HG03045 (cell line): ENCODE measurements around the gene ZNF385A.
"Not testable (repeated sequence)": the region's sequence is repeated elsewhere in the genome, so short reads cannot be mapped to it uniquely, and the experiment has no call there.

Source experiments
- ATAC-seq: cut with Tn5 transposase; IDR thresholded peaks from one replicate; pipeline ENCODE4 v1.9.1; 2021; ENCODE audit warnings: mild to moderate bottlenecking, moderate library complexity; ENCODE audit not compliant: unreplicated experiment

ZNF385A gene

DNA sequence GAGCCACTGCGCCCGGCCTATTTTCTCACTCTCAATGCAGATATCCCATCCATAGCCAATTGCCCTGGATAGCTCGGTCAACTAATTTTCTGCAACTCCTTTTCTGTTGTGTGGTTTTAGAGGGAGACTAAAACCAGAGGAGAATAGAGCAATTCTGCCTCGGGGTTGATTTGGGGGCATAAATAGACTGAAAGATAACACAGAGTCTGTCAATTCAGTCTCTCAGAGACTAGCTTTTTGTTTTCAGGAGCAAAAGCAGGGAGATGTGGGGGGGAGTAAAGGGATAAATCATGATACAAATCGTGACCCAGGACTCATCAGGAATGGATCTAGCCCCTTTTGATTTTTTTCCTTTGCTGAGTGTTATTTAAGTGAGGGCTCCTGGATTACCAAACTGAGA, 53.1 kb downstream of the ZNF385A start:
- ATAC-seq, result no peak

DNA sequence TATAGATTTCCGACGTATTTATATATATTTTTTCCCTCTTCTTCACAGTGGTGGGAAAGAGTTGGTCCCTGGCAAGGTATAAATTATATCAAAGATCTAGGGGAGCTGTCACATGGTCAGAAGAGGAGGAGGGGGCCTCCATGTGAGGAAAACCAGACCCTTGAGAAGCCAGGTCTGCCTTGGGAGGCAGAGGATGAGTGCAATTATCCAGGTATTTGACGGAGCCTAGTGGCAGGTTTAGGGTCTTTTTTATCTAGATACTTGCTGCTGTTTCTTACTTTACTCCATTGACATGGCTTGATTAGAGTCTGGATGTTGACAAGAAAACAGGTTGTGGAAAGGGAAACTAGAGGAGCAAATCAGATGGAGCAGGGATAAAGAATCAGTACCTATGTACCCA, 54.1 kb downstream of the ZNF385A start:
- no peak for ATAC-seq

DNA sequence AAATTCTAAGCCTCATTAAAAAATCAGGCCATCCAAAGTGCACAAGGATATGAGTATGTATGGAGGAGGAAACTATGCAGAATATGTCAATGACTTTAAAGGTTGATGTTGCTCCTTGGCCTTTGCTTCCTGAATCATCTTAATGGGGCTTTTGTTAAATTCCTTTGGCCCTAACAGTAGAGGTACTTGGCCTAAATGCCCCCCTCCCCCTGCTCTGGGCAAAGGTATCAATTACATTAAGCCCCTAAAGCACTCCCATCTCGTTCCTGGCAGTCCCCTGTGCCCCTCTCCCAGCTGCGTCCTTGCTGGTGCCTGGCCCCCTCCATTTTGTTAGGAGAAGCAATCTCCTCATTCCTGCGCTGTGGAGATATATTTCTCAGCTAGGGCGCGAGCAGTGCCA, 54.8 kb downstream of the ZNF385A start:
- no peak for ATAC-seq

DNA sequence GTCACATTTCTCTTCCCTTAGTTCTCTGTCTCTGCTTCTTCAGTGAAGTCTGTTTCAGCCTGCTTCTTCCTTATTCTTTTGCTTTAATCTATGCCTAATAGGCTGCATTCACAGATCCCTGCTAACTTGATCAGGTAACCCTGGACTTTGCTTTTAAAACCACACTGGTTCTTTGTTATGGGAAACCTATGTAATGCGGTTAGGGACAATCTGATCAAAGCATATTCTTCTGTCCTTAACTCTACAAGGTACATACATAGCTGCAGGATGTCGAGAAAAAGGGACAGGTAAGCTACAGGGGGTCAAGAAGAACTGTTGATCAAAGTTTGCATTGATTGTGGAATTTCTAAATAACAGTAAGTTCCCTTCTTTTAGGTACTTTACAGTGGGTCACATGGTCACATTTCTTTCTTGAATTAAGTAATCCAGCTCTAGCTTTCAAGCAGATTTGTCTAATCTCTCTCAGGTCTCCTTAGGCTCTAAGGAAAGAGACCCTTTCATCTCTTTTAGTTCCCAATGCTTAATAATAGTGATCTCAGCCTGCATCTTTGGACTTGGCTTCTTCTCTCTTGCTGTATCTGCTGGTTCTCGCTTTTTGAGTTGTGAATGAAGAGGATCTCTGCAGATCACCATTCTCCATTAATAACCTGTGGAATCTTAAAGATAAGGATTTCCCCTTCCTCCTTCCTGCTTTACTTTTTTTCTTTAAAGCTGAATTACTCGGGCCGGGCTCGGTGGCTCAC, 55.8 kb downstream of the ZNF385A start:
- no peak for ATAC-seq

DNA sequence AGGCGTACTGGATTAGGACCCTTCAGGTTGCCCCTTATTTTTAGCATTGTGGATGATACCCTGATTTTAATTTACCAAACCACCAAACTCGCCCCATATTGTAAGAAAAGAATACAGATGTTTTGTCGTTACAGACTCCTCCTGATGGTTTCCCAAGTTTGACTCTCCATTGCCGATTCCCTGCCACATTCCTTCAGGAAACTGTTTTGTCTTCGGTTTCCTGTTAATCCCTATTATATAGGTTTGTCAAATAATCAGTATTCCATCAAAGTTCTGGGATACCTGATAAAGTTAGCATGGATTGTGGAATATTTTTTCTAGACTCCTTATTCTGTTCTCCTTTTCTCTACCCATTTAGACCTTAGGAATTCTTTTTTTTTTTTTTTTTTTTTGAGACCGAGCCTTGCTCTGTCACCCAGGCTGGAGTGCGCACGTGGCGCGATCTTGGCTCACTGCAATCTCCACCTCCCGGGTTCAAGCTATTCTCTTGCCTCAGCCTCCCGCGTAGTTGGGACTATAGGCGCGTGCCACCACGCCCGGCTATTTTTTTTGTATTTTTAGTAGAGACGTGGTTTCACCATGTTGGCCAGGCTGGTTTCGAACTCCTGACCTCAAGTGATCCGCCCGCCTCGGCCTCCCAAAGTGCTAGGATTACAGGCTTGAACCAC, 59.0 kb downstream of the ZNF385A start:
- ATAC-seq, result not testable (repeated sequence)

DNA sequence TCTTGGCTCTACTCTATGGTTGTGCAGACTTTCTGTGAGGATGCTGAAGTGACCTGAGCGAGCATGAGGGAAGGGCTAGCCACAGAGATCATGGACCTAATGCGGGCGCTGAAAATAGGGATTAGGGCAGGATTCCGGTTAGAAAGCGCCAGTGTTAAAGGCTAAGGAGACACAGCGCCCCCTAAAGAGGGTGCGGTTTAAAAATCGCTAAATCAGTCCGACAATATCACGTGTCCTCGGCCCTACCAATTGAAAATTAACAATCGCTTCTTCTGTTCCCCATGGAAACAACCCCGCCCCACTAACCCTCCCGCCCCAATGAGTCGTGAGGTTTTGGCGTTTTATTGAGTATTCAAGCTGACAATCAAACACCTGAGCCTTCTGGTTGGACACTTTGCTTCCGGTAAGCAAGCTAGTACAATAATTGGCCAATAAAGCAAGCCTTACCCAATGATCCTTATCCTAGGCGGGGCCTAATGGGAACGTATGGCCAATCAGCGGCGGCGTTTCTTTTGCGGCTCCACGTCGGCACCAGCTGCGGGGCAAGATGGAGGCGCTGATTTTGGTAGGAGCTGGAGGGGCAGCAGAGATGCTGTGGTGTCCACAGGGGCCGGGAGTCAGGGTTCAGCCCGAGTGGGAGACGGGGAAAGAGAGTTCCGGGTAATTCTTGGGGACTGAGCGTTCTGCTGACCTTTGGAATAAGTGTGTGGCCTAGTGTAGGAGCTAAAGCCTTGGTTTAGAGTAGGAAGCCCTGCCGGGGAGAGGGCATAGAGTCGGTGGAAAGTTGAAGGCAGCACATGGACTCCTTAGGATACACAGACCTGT, 59.7 kb downstream of the ZNF385A start, which contains the start of gene COPZ1:
COPZ1 (plus strand) TSS at position 515 of the 825 bp plus-strand sequence; CDS start at position 548, 33 bp downstream.
- ATAC-seq, result peak; percentile 98

DNA sequence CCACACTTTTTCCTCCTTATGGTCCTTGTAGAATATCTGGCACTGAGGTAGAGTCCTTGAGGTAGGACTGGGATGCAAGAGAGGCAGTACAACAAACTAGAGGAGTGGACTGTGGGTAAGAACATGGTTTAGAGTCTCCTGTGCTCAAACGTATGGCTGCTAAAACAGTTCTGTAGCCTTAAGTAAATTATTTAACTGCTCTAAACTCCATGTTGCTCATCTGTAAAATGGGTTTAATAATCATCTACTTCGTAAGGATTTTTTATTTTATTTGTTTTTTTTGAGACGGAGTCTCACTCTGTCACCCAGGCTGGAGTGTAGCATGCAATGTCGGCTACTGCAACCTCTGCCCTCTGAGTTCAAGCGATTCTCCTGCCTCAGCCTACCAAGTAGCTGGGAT, 63.2 kb downstream of the ZNF385A start:
- no peak for ATAC-seq
